HepG2 (cell line): Measurements from ENCODE around the gene MLYCD. TPM values are rescaled to one million over a fixed set of nuclear protein-coding genes. Genes with fewer than 3 reads are reported as not detected.

ENCODE experiments used
- AHDC1 ChIP-seq: sonication (generic); formaldehyde crosslinking; IDR thresholded peaks from 2 replicates; pipeline ENCODE4 v1.5.1; 2020; ENCODE audit warnings: mild to moderate bottlenecking, missing genetic modification reagents, borderline replicate concordance
- CHD4 ChIP-seq: fragments of 200-600 bp; sonication (generic); IDR thresholded peaks from 2 replicates; pipeline ENCODE4 v1.7.0; 2017; ENCODE audit warnings: mild to moderate bottlenecking, low read length, borderline replicate concordance
- DRAP1 ChIP-seq: IDR thresholded peaks from 2 replicates; pipeline ENCODE4 v1.6.1; 2016; ENCODE audit warnings: missing genetic modification reagents, missing compliant biosample characterization
- IRF2 ChIP-seq: IDR thresholded peaks from 2 replicates; pipeline ENCODE4 v1.6.1; 2018; ENCODE audit warnings: missing genetic modification reagents, missing compliant biosample characterization
- NR2F2 ChIP-seq: IDR thresholded peaks from 2 replicates; pipeline ENCODE4 v1.6.1; 2012; ENCODE audit warnings: low read depth, inconsistent platforms, borderline replicate concordance
- PPARG ChIP-seq: conservative IDR thresholded peaks from 2 replicates; pipeline ENCODE4 v1.6.1; 2016; ENCODE audit warnings: missing biosample characterization, missing genetic modification reagents
- RBFOX2 ChIP-seq: fragments of 200-400 bp; formaldehyde crosslinking; IDR thresholded peaks from 2 replicates; pipeline ENCODE4 v1.6.1; 2017; ENCODE audit warnings: low read depth, mild to moderate bottlenecking, low read length
- RBM22 ChIP-seq: fragments of 200-400 bp; formaldehyde crosslinking; optimal IDR thresholded peaks from 2 replicates; pipeline ENCODE3; 2017; ENCODE audit warnings: mild to moderate bottlenecking, low read length, moderate library complexity
- SNAPC2 ChIP-seq: sonication (generic); formaldehyde crosslinking; IDR thresholded peaks from 2 replicates; pipeline ENCODE4 v1.8.1; 2022; ENCODE audit warnings: mild to moderate bottlenecking, missing genetic modification reagents
- SNAPC4 ChIP-seq: sonication (generic); formaldehyde crosslinking; IDR thresholded peaks from 2 replicates; pipeline ENCODE4 v1.4.0; 2020; ENCODE audit warnings: mild to moderate bottlenecking, missing genetic modification reagents
- ZNF12 ChIP-seq: sonication (generic); formaldehyde crosslinking; IDR thresholded peaks from 2 replicates; pipeline ENCODE4 v1.5.0; 2020; ENCODE audit warnings: missing genetic modification reagents
- ZNF235 ChIP-seq: sonication (generic); formaldehyde crosslinking; IDR thresholded peaks from 2 replicates; pipeline ENCODE4 v1.8.1; 2023; ENCODE audit warnings: mild to moderate bottlenecking, missing genetic modification reagents, borderline replicate concordance
- ZNF317 ChIP-seq: sonication (generic); formaldehyde crosslinking; IDR thresholded peaks from 2 replicates; pipeline ENCODE4 v1.5.0; 2020; ENCODE audit warnings: mild to moderate bottlenecking, missing genetic modification reagents
- ZNF703 ChIP-seq: sonication (generic); formaldehyde crosslinking; IDR thresholded peaks from 2 replicates; pipeline ENCODE4 v1.5.1; 2020; ENCODE audit warnings: missing genetic modification reagents, mild to moderate bottlenecking, moderate library complexity, borderline replicate concordance
- ZSCAN21 ChIP-seq: sonication (generic); formaldehyde crosslinking; IDR thresholded peaks from 2 replicates; pipeline ENCODE4 v1.8.0; 2022; ENCODE audit warnings: mild to moderate bottlenecking, missing genetic modification reagents, moderate library complexity, borderline replicate concordance
- polyA plus RNA-seq, 8 experiments: library from polyadenylated mRNA; depleted of rRNA in 3 of 8; stranded (reverse) in 7 of 8; unstranded in 1 of 8; fragments of >200 nt; fragmentation: Illumina TruSeq in 4 of 8; extraction: Trizol in 4 of 8; gene quantifications; 2 replicates each; pipeline versions ENCODE4 v1.2.1 to v1.2.3, GENCODE V29; 2011 to 2016; ENCODE audit warnings: low read depth in 4 of 8, missing spikeins in 1 of 8, mixed read lengths in 1 of 8; ENCODE audit not compliant: insufficient read depth in 1 of 8
- total RNA-seq, 5 experiments: library from RNA; depleted of rRNA; stranded (reverse); fragments of >200 nt; fragmentation: Illumina TruSeq; extraction: Trizol; gene quantifications; 2 replicates each; pipeline ENCODE4 v1.2.3, GENCODE V29; 2016; ENCODE audit warnings: low read depth in 1 of 5

Gene MLYCD
- total and polyA plus RNA-seq, 2 of the 13 experiments (the other 11 are each of a cell fraction or from before 2014, with no cell fraction given), result 1.8 to 4.0 TPM

- TF ChIP-seq SNAPC4, result peak; percentile 47; the same call in 1 of the 2 replicates
- peak; percentile 12; the same call in 1 of the 2 replicates for TF ChIP-seq DRAP1 (CRISPR knock-in tag)
- TF ChIP-seq ZNF703, result 0 out of 2 replicates have a peak, but pooled peaks have one; percentile 61
- TF ChIP-seq ZNF12 (CRISPR knock-in tag), result peak; percentile 44; the same call in 1 of the 2 replicates
- peak; percentile 29; the same call in 1 of the 2 replicates for TF ChIP-seq AHDC1 (CRISPR knock-in tag)
- no peak; the same call in 1 of the 2 replicates for TF ChIP-seq IRF2 (CRISPR knock-in tag)
- 0 out of 2 replicates have a peak, but pooled peaks have one; percentile 3 for TF ChIP-seq NR2F2
- no peak for TF ChIP-seq SNAPC2 (CRISPR knock-in tag)
- peak; percentile 42 for TF ChIP-seq RBFOX2
- peak; percentile 64; the same call in 1 of the 2 replicates for TF ChIP-seq ZNF235
- peak; percentile 2; the same call in 1 of the 2 replicates for TF ChIP-seq ZNF317
- 0 out of 2 replicates have a peak, but pooled peaks have one; percentile 40 for TF ChIP-seq CHD4
- TF ChIP-seq PPARG (CRISPR knock-in tag), result no peak
- TF ChIP-seq ZSCAN21 (CRISPR knock-in tag), result peak; percentile 8; the same call in 1 of the 2 replicates
- peak; percentile 69 for TF ChIP-seq RBM22
Measured at GRCh38 chr16:83953796-83954576, 55.1 kb downstream of the MLYCD start (continued).
